Measurements from ENCODE around the gene TANGO2. TPM values are rescaled to one million over a fixed set of nuclear protein-coding genes. Genes with fewer than 3 reads are reported as not detected.
A peak's percentile ranks its signal among the peaks of the same experiment; 100 is the strongest.

TANGO2 gene
- total and polyA plus RNA-seq, 9 of the 15 experiments (the other 6 are each of a cell fraction or from before 2014, with no cell fraction given) = 15.5 to 94.9 (median 70.1) TPM

- Histone ChIP-seq H3K9me3 (replicated peaks; ENCODE audit: control insufficient read depth, insufficient read depth, low read depth, low read length) (no peaks in the 10 kb centered on the region), H3K36me3 (ENCODE audit: control insufficient read depth, insufficient read depth, low read length) (peaks cover 9% of the 10 kb centered on the region; the same call in 1 of the 3 replicates), H3K4me1 (replicated peaks in 1 of 2; ENCODE audit: control insufficient read depth in 2 of 2, insufficient read depth in 2 of 2, low read length in 2 of 2) (peaks cover 39 to 91% of the 10 kb centered on the region in 2 experiments), H2AFZ (ENCODE audit: low read depth, low read length) (no peak overlapping the region), H3K27me3 (ENCODE audit: control insufficient read depth in 2 of 2, insufficient read depth in 2 of 2, low read length in 2 of 2) (no peaks in the 10 kb centered on the region), H3K9me1 (ENCODE audit: control insufficient read depth, insufficient read depth, low read length) (peaks cover 23% of the 10 kb centered on the region), H3K9ac (ENCODE audit: insufficient read depth in 1 of 2, low read depth in 2 of 2, low read length in 2 of 2) (peak overlapping the region in 1 of 2 experiments; percentile 91; a peak in 2 of 4 replicates), H3K79me2 (ENCODE audit: control insufficient read depth, insufficient read depth, low read length) (no peaks in the 10 kb centered on the region), H4K20me1 (replicated peaks; ENCODE audit: control insufficient read depth, insufficient read depth, low read length) (peaks cover 66% of the 10 kb centered on the region), H3K4me2 (ENCODE audit: insufficient read depth, low read length) (0 out of 2 replicates have a peak overlapping the region, but pooled peaks have one; percentile 78), H3K4me3 (no peak overlapping the region), H3K27ac (ENCODE audit: extremely low read depth, low read depth, low read length) (no peak overlapping the region)
- in situ Hi-C loops (cut with MboI) (no loop called here), intact Hi-C loops (cut with micrococcal nuclease) (loop anchor here (5.0 kb wide), 1 partner anchor 36 kb away; the partner anchor contains the start of gene TANGO2)
- 51% methylated on average over 2 of the region's 2 CpGs for WGBS (ENCODE audit: insufficient coverage, low coverage, missing lambda C conversion rate)
- ATAC-seq (no peak), DNase-seq (ENCODE audit: extremely low read depth in 1 of 4, low spot score in 3 of 4) (no peak), FAIRE-seq (no peak)
- CTCF ChIA-PET (ENCODE audit: low intra/inter-chr PET ratio) = no interaction called here
- POLR2A ChIA-PET = interaction anchor here (0.6 to 5.7 kb wide), 7 partner anchors 13 to 232 kb away, joined by 3 to 56 read pairs (median 4); partner anchors contain the start of gene TRMT2A
- BruUV-seq (replicated peaks) = no TSS peak
- TF ChIP-seq THAP12 (CRISPR knock-in tag; IDR thresholded peaks at IDR 0.05) (peak; percentile 70; the same call in 1 of the 2 replicates), SIX5 (IDR thresholded peaks at IDR 0.05; ENCODE audit: borderline replicate concordance in 1 of 2, insufficient read depth in 1 of 2, low read depth in 1 of 2, low read length in 2 of 2) (0 out of 4 replicates have a peak, but pooled peaks of 1 of the 2 experiments have one; percentile 0), BRF1 (IDR thresholded peaks at IDR 0.05; ENCODE audit: borderline replicate concordance, extremely low read depth, insufficient read length) (no peak), ARHGAP35 (IDR thresholded peaks at IDR 0.05; ENCODE audit: partially characterized antibody) (no peak), MLX (CRISPR knock-in tag; conservative IDR thresholded peaks at IDR 0.05) (peak in 1 of 2 experiments; percentile 4; a peak in 1 of 4 replicates), ARID3A (IDR thresholded peaks at IDR 0.05; ENCODE audit: borderline replicate concordance, low read depth, low read length) (no peak), ZKSCAN3 (CRISPR knock-in tag; IDR thresholded peaks at IDR 0.05) (no peak), ZNF511 (CRISPR knock-in tag; IDR thresholded peaks at IDR 0.05) (no peak), DEAF1 (CRISPR knock-in tag; IDR thresholded peaks at IDR 0.05) (no peak), KDM4B (IDR thresholded peaks at IDR 0.05; ENCODE audit: borderline replicate concordance in 2 of 2, low read depth in 1 of 2) (no peak), TBL1XR1 (IDR thresholded peaks at IDR 0.05; ENCODE audit: low read length in 2 of 2) (0 out of 4 replicates have a peak, but pooled peaks of 1 of the 2 experiments have one; percentile 2)
Observed at GRCh38 chr22:19986011-19986409, 34.9 kb upstream of the TANGO2 start.

All from K562 (cell line).